PFSK-1 (cell line): ENCODE measurements around the gene SACS.

Source experiments
- FOXP2 ChIP-seq: optimal IDR thresholded peaks from 2 replicates; pipeline ENCODE3; 2011; ENCODE audit warnings: borderline replicate concordance, control low read depth, inconsistent platforms; ENCODE audit not compliant: insufficient read depth; ENCODE audit errors: extremely low read length, extremely low read depth
- POLR2AphosphoS5 ChIP-seq: IDR thresholded peaks from 2 replicates; pipeline ENCODE4 v1.6.1; 2012; ENCODE audit warnings: low read depth, mild to moderate bottlenecking, control low read depth, low read length, moderate library complexity
- REST ChIP-seq, 2 experiments: IDR thresholded peaks; 2 replicates each; pipeline versions ENCODE4 v1.6.1 to v1.8.0; 2011 to 2012; ENCODE audit warnings: low read depth in 2 of 2, low read length in 2 of 2, control low read depth in 1 of 2, inconsistent platforms in 1 of 2, mild to moderate bottlenecking in 1 of 2, moderate library complexity in 1 of 2; ENCODE audit not compliant: insufficient read depth in 1 of 2
- SIN3A ChIP-seq: IDR thresholded peaks from 2 replicates; pipeline ENCODE4 v1.6.1; 2012; ENCODE audit warnings: mild to moderate bottlenecking, low read length, moderate library complexity, borderline replicate concordance; ENCODE audit not compliant: insufficient read depth
- TAF1 ChIP-seq: IDR thresholded peaks from 2 replicates; pipeline ENCODE4 v1.6.1; 2012; ENCODE audit warnings: low read length, control low read depth, borderline replicate concordance; ENCODE audit not compliant: insufficient read depth

The SACS gene

DNA sequence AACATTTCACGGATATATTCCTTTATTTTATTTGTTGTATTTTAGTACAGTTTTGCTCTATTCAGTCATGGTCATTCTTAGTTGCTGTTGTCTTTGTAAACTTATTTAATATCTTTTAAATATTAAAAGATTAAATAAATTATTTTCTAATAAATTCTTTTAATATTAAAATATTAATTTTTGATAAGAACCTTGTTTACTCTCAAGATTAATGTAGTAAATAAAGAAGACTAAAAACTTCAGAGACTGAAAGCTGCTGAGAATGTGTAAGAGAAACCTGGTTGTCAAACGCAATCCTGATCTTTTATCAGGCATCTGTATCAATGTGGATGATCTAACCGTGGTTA, 34.4 kb upstream of the SACS start:
- TF ChIP-seq POLR2AphosphoS5, result no peak
- no peak for TF ChIP-seq SIN3A
- no peak for TF ChIP-seq FOXP2
- no peak for TF ChIP-seq REST (IDR thresholded peaks at IDR 0.05; ENCODE audit: insufficient read depth in 1 of 2, low read depth in 2 of 2, low read length in 2 of 2)
- no peak for TF ChIP-seq TAF1

GRCh38 chr13:23467048-23467931, 33.8 kb upstream of the SACS start:
- no peak for TF ChIP-seq POLR2AphosphoS5
- peak; percentile 29 for TF ChIP-seq FOXP2

DNA sequence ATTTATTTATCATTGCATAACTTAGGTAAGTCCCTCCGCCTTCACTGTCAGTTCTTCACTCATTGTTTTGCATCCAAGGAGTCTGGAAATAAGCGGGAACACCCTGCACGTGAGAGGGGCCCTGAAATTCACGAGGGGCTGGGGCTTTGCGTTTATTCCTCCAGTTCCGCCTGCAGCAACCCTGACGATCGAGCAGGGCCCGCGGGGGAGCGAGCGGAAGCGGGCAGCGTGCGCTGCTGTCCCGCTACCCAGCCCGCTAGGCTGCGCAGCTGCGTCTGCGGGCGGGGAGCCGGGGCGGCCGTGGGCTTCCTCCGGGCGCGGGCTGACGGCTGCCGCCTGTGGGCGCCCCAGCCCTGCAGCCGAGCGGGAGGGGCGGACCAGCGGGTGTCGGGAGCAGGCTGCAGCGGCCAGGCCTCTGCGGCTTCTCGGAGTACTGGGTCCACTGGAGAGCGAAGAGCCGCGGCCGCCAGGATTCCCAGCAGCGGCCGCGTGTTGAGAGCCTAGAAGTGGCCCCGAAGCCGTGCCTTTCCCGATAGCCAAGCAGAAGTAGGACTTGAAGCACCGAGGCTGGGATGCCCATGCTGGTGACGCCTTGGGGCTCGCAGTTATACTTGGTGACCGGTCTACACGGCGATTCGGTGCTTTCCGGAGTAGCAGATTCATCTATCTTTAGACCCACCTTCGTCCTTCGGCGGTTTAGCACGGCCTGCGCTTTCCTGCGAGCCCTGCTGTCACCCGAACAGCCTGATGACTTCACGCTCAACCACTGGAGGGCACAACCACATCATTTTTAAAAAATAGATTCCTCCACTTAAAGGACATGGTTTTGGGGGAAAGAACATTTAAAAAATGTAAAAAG, 32.9 kb upstream of the SACS start:
- TF ChIP-seq TAF1 (no peak), POLR2AphosphoS5 (no peak), FOXP2 (no peak), SIN3A (no peak), REST (IDR thresholded peaks at IDR 0.05; ENCODE audit: insufficient read depth in 1 of 2, low read depth in 2 of 2, low read length in 2 of 2) (no peak)

- no peak for TF ChIP-seq POLR2AphosphoS5
- TF ChIP-seq REST (IDR thresholded peaks at IDR 0.05; ENCODE audit: insufficient read depth in 1 of 2, low read depth in 2 of 2, low read length in 2 of 2), result no peak
- TF ChIP-seq SIN3A, result no peak
- no peak for TF ChIP-seq FOXP2
- TF ChIP-seq TAF1, result no peak
Measured at GRCh38 chr13:23463661-23464060, 30.2 kb upstream of the SACS start.

DNA sequence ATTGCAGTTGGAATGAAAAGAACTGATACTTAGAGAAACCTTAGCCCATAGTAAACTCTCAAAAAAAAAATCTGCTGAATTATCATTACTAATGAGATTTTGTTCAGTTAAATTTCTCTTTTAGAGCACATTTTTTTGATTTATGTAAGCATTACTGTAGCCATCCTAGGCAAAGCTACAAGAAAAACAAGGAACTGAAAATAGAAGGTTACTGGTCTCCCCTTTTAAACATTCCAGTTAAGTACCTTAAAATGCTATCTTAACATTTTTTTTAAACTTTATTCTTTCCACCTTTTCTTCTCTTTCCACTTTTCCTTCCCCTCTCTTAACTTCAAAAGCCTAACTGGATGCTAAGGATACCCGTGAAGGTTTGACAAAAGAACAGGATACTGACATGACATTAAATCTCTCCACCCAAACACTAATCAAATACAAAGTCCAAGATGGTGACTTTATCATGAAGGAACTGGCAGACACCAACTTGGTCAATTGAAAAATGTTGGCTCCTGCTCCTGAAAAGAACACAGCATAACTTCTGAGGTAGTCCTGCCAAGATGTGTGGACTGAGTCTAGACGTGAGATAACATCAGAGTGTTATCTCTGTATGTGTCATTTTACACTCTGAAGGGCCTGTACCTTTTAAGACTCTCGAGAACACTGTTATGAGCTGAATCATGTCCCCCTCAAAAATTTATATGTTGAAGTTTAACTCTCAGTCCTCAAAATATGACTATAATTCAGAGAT, 29.5 kb upstream of the SACS start:
- TF ChIP-seq POLR2AphosphoS5 (no peak), SIN3A (no peak), TAF1 (no peak), FOXP2 (no peak), REST (IDR thresholded peaks at IDR 0.05; ENCODE audit: insufficient read depth in 1 of 2, low read depth in 2 of 2, low read length in 2 of 2) (no peak)
